ENCODE data around the gene RBMS3.

DNA sequence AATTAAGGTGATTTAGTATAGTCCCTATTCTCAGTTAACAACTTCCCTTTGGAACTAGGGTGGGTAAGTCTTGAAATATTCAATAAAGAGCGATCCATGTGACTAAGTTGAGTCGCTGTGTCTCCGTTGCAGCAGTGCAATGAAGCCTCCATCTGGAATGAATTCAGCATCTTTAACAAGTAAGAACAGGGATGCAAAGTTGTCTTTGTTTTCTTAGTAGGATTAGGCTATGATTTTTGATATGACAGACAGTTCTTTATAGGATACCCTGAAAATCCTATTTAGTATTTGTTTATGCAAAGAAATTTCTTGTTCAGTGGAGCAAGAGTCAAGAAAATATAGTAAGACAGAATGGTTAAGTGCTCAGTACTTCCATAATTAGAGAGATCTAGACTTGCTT, 52.7 kb downstream of the RBMS3 start:
- TF ChIP-seq GABPA (IDR thresholded peaks at IDR 0.05; ENCODE audit: borderline replicate concordance, insufficient read depth, low read length) (no peak), BCL11A (IDR thresholded peaks at IDR 0.05; ENCODE audit: low read depth in 2 of 2, low read length in 2 of 2) (no peak), RAD21 (IDR thresholded peaks at IDR 0.05 in 1 of 2, conservative IDR thresholded peaks at IDR 0.05 in 1 of 2; ENCODE audit: low read depth in 2 of 2, low read length in 2 of 2) (no peak), BRCA1 (IDR thresholded peaks at IDR 0.05; ENCODE audit: low read depth, low read length) (no peak), SIN3A (conservative IDR thresholded peaks at IDR 0.05 in 1 of 2, IDR thresholded peaks at IDR 0.05 in 1 of 2; ENCODE audit: low read depth in 1 of 2, low read length in 2 of 2) (no peak), HDAC2 (IDR thresholded peaks at IDR 0.05; ENCODE audit: borderline replicate concordance in 1 of 2, low read depth in 2 of 2, low read length in 2 of 2) (no peak), POLR2A (IDR thresholded peaks at IDR 0.05; ENCODE audit: control extremely low read depth in 1 of 2, low read depth in 2 of 2, low read length in 2 of 2) (no peak), SP1 (IDR thresholded peaks at IDR 0.05; ENCODE audit: low read depth, low read length) (no peak), POLR2AphosphoS5 (IDR thresholded peaks at IDR 0.05; ENCODE audit: low read depth, low read length) (no peak), CREB1 (IDR thresholded peaks at IDR 0.05) (no peak), JUN (IDR thresholded peaks at IDR 0.05; ENCODE audit: low read depth, low read length) (no peak)
- TF ChIP-seq, protein P1, sequence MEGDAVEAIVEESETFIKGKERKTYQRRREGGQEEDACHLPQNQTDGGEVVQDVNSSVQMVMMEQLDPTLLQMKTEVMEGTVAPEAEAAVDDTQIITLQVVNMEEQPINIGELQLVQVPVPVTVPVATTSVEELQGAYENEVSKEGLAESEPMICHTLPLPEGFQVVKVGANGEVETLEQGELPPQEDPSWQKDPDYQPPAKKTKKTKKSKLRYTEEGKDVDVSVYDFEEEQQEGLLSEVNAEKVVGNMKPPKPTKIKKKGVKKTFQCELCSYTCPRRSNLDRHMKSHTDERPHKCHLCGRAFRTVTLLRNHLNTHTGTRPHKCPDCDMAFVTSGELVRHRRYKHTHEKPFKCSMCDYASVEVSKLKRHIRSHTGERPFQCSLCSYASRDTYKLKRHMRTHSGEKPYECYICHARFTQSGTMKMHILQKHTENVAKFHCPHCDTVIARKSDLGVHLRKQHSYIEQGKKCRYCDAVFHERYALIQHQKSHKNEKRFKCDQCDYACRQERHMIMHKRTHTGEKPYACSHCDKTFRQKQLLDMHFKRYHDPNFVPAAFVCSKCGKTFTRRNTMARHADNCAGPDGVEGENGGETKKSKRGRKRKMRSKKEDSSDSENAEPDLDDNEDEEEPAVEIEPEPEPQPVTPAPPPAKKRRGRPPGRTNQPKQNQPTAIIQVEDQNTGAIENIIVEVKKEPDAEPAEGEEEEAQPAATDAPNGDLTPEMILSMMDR (IDR thresholded peaks at IDR 0.05; ENCODE audit: control extremely low read depth in 1 of 3, insufficient read depth in 1 of 3, low read depth in 1 of 3, low read length in 3 of 3): no peak
- TF ChIP-seq, protein P2, sequence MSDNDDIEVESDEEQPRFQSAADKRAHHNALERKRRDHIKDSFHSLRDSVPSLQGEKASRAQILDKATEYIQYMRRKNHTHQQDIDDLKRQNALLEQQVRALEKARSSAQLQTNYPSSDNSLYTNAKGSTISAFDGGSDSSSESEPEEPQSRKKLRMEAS (IDR thresholded peaks at IDR 0.05): no peak
